ENCODE measurements around the gene BMERB1. TPM values are rescaled to one million over a fixed set of nuclear protein-coding genes. Genes with fewer than 3 reads are reported as not detected.
"Not testable (repeated sequence)": the region's sequence is repeated elsewhere in the genome, so short reads cannot be mapped to it uniquely, and the experiment has no call there.

Gene BMERB1
- total and polyA plus RNA-seq, 3 experiments from 2014 or later: 4.8 to 13.6 (median 13.1) TPM

DNA sequence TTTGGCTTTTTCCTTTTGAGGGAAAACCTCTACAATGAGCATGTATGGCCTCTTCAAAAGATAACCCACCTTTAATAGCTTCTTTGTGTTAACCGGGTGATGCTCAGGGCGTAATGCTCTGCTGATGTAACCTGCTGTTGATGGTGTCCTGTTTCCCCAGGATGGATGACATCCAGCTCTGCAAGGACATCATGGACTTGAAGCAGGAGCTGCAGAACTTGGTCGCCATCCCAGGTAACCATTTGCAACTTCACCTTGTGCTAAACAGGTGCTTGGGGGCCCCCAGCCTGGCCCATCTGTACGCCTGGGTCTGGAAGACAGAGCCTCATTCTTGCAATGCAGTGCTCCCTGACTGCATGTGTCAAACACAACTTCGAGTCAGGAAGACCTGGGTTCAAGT is 133.4 kb downstream of the BMERB1 start:
- no peak for DNase-seq
- no peak overlapping the region for H3K4me3 ChIP-seq (ENCODE audit: low read length)
- no peaks in the 10 kb centered on the region for H3K9me3 Mint-ChIP-seq
- no peak overlapping the region for H3K4me3 Mint-ChIP-seq
- POLR2A ChIA-PET: no interaction called here
- CTCF ChIA-PET: interaction anchor here (1.2 kb wide), 1 partner anchor 17 kb away, joined by 4 read pairs; no protein-coding TSS in a partner anchor
- H3K27me3 Mint-ChIP-seq: peaks cover 2 to 3% of the 10 kb centered on the region in 2 donors
- no peak overlapping the region for H3K27ac Mint-ChIP-seq
- no peaks in the 10 kb centered on the region for H3K27me3 ChIP-seq (ENCODE audit: insufficient read depth, low read length, poor library complexity, severe bottlenecking)
- H3K27ac ChIP-seq (ENCODE audit: low read depth, low read length): no peak overlapping the region
- no peaks in the 10 kb centered on the region for H3K4me1 Mint-ChIP-seq
- no peaks in the 10 kb centered on the region for H3K9me3 ChIP-seq (ENCODE audit: low read length)
- H3K36me3 Mint-ChIP-seq: peaks cover 0 to 7% (median 0%) of the 10 kb centered on the region in 3 donors
- no peaks in the 10 kb centered on the region for H3K4me1 ChIP-seq (ENCODE audit: insufficient read depth, low read length)
- H3K36me3 ChIP-seq (ENCODE audit: insufficient read depth, low read length): no peaks in the 10 kb centered on the region

DNA sequence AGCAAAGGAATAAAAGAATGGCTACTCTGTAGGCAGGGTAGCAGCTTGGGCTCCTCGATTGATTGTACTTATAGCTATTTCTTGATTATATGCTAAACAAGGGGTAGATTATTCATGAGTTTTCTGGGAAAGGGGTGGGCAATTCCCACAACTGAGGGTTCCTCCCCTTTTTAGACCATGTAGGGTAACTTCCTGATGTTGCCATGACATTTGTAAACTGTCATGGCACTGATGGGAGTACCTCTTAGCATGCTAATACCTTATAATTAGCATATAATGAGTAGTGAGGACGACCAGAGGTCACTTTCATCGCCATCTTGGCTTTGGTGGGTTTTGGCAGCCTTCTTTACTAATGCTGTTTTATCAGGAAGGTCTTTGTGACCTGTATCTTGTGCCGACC is 136.3 kb downstream of the BMERB1 start:
- H3K4me1 Mint-ChIP-seq; H3K4me3 ChIP-seq (ENCODE audit: low read length); H3K4me3 Mint-ChIP-seq; CTCF ChIA-PET; H3K9me3 Mint-ChIP-seq; H3K36me3 Mint-ChIP-seq; H3K27me3 Mint-ChIP-seq; H3K27me3 ChIP-seq (ENCODE audit: insufficient read depth, low read length, poor library complexity, severe bottlenecking); H3K4me1 ChIP-seq (ENCODE audit: insufficient read depth, low read length); H3K9me3 ChIP-seq (ENCODE audit: low read length); H3K27ac ChIP-seq (ENCODE audit: low read depth, low read length); H3K36me3 ChIP-seq (ENCODE audit: insufficient read depth, low read length); DNase-seq; POLR2A ChIA-PET: not testable (repeated sequence)
- peak overlapping the region in 2 of 8 donors; percentile 7 to 38 for H3K27ac Mint-ChIP-seq

DNA sequence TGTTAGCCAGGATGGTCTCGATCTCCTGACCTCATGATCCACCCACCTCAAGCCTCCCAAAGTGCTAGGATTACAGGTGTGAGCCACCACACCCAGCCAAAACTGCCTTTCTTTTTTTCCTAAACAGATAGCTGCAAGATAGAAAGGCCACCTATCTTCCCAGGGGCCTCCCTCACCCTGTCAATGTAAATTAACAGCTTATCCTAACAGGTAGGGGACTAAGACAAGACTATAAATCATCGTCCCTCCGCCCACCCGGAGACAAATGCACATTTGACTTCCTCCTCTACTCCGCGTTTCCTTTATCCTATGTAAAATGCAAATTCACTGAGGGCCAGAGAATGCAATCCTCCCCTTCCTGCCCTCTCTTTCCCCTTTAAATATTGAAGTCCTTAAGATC is 137.2 kb downstream of the BMERB1 start:
- no peaks in the 10 kb centered on the region for H3K36me3 Mint-ChIP-seq
- CTCF ChIA-PET: no interaction called here
- H3K27me3 Mint-ChIP-seq: no peaks in the 10 kb centered on the region
- POLR2A ChIA-PET: no interaction called here
- H3K4me1 Mint-ChIP-seq: peaks cover 0 to 2% (median 0%) of the 10 kb centered on the region in 3 donors
- no peaks in the 10 kb centered on the region for H3K9me3 Mint-ChIP-seq
- Histone ChIP-seq H3K36me3 (ENCODE audit: insufficient read depth, low read length) (no peaks in the 10 kb centered on the region), H3K27ac (ENCODE audit: low read depth, low read length) (no peak overlapping the region), H3K9me3 (ENCODE audit: low read length) (no peaks in the 10 kb centered on the region), H3K27me3 (ENCODE audit: insufficient read depth, low read length, poor library complexity, severe bottlenecking) (no peaks in the 10 kb centered on the region), H3K4me3 (ENCODE audit: low read length) (no peak overlapping the region), H3K4me1 (ENCODE audit: insufficient read depth, low read length) (no peaks in the 10 kb centered on the region)
- H3K27ac Mint-ChIP-seq: no peak overlapping the region
- H3K4me3 Mint-ChIP-seq: no peak overlapping the region
- no peak for DNase-seq

DNA sequence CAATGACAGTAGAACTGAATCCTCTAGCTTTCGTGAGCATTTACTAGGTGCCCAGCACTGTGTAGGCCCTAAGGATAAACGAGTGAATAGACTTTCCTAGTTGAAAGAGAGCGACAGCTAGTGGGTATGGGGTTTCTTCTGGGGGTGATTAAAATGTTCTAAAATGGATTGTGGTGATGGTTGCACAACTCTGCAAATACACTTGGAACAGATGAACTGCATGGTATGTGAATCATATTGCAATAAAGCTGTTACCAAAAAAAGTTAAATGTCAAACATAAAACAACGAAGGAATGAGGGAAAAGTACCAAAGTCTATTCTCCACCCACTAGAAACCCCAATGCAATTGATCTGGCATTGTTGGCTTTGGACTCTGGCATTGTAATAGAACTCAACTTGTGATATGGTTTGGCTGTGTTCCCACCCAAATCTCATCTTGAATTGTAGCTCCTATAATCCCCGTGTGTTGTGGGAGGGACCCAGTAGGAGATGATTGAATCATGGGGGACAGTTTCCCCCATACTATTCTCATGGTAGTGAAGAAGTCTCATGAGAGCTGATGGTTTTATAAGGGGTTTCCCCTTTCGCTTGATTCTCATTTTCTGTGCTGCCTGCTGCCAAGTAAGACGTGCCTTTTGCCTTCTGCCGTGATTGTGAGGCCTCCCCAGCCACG is 138.1 kb downstream of the BMERB1 start:
- Mint-ChIP-seq H3K36me3 (no peaks in the 10 kb centered on the region), H3K27ac (no peak overlapping the region)

DNA sequence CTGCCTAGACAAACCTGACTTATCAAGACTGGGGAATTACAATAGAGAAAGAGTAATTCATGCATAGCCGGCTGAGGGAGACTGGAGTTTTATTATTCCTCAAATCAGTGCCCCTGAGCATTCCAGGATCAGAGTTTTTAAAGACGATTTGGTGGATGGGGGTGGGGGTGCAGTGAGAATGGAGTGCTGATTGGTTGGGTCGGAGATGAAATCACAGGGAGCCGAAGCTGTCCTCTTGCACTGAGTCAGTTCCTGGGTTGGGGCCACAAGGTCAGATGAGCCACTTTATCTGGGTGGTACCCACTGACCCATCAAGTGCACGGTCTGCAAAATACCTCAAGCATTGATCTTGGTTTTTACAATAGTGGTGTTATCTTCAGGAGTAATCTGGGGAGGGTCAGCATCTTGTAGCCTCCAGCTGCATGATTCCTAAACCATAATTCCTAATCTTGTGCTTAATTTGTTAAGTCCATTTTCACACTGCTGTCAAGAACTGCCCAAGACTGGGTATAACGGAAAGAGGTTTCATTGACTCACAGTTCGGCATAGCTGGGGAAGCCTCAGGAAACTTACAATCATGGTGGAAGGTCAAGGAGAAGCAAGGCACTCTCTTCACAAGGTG is 139.0 kb downstream of the BMERB1 start:
- Mint-ChIP-seq H3K27me3 (no peaks in the 10 kb centered on the region), H3K4me3 (no peak overlapping the region), H3K27ac (peak overlapping the region in 1 of 8 donors; percentile 63), H3K4me1 (peaks cover 0 to 2% (median 0%) of the 10 kb centered on the region in 3 donors), H3K36me3 (peaks cover 0 to 3% (median 0%) of the 10 kb centered on the region in 3 donors), H3K9me3 (no peaks in the 10 kb centered on the region)
- ChIA-PET CTCF (no interaction called here), POLR2A (no interaction called here)
- H3K4me1 ChIP-seq (ENCODE audit: insufficient read depth, low read length): no peaks in the 10 kb centered on the region
- H3K27ac ChIP-seq (ENCODE audit: low read depth, low read length): no peak overlapping the region
- H3K4me3 ChIP-seq (ENCODE audit: low read length): no peak overlapping the region
- DNase-seq: no peak
- no peaks in the 10 kb centered on the region for H3K27me3 ChIP-seq (ENCODE audit: insufficient read depth, low read length, poor library complexity, severe bottlenecking)
- no peaks in the 10 kb centered on the region for H3K36me3 ChIP-seq (ENCODE audit: insufficient read depth, low read length)
- H3K9me3 ChIP-seq (ENCODE audit: low read length): no peaks in the 10 kb centered on the region

More for the DNA sequence above, 138.1 kb downstream of the BMERB1 start:
- Histone ChIP-seq H3K4me1 (ENCODE audit: insufficient read depth, low read length) (no peaks in the 10 kb centered on the region), H3K27me3 (ENCODE audit: insufficient read depth, low read length, poor library complexity, severe bottlenecking) (no peaks in the 10 kb centered on the region), H3K4me3 (ENCODE audit: low read length) (no peak overlapping the region), H3K9me3 (ENCODE audit: low read length) (no peaks in the 10 kb centered on the region), H3K36me3 (ENCODE audit: insufficient read depth, low read length) (no peaks in the 10 kb centered on the region), H3K27ac (ENCODE audit: low read depth, low read length) (no peak overlapping the region)
- POLR2A ChIA-PET: no interaction called here
- no peak overlapping the region for H3K4me3 Mint-ChIP-seq
- DNase-seq: no peak
- CTCF ChIA-PET: no interaction called here
- H3K4me1 Mint-ChIP-seq: peaks cover 0 to 2% (median 0%) of the 10 kb centered on the region in 3 donors
- H3K9me3 Mint-ChIP-seq: no peaks in the 10 kb centered on the region
- H3K27me3 Mint-ChIP-seq: no peaks in the 10 kb centered on the region

DNA sequence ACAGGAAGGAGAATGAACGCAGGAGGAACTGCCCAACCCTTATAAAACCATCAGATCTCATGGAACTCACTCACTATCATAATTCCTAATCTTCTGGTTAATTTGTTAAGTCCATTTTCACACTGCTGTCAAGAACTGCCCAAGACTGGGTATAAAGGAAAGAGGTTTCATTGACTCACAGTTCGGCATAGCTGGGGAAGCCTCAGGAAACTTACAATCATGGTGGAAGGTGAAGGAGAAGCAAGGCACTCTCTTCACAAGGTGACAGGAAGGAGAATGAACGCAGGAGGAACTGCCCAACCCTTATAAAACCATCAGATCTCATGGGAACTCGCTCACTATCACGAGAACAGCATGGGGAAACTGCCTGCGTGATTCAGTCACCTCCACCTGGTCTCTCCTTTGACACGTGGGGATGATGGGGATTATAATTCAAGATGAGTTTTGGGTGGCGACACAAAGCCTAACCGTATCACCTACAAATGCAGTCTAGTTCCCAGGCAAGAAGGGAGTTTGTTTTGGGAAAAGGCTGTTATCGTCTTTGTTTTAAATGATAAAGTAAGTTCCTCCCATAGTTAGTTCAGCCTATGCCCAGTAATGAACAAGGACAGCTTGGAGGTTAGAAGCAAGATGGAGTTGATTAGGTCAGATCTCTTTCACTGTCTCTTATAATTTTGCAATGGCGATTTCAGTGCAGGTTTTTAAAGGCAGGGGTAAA is 139.7 kb downstream of the BMERB1 start:
- H3K27me3 Mint-ChIP-seq; H3K27me3 ChIP-seq (ENCODE audit: insufficient read depth, low read length, poor library complexity, severe bottlenecking); H3K4me3 Mint-ChIP-seq; H3K4me1 Mint-ChIP-seq; H3K4me3 ChIP-seq (ENCODE audit: low read length); H3K27ac Mint-ChIP-seq; H3K9me3 Mint-ChIP-seq; DNase-seq; H3K4me1 ChIP-seq (ENCODE audit: insufficient read depth, low read length); H3K9me3 ChIP-seq (ENCODE audit: low read length); H3K36me3 ChIP-seq (ENCODE audit: insufficient read depth, low read length); H3K36me3 Mint-ChIP-seq; CTCF ChIA-PET: not testable (repeated sequence)
- peak overlapping the region; percentile 12 for H3K27ac ChIP-seq (ENCODE audit: low read depth, low read length)
- POLR2A ChIA-PET: interaction anchor here (0.7 kb wide), 1 partner anchor 14 kb away, joined by 3 read pairs; no protein-coding TSS in a partner anchor

DNA sequence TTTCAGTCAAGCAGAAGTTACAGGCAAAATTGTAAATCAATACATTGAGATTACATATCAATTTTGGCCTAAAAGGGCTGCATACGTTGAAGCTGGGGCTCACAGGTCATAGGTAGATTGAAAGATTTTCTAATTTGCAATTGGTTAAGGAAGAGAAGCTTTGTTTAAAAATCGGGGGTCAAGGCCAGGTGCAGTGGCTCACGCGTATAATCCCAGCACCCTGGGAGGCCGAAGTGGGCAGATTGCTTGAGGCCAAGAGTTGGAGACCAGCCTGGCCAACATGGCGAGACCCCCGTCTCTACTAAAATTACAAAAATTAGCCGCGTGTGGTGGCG is 140.2 kb downstream of the BMERB1 start:
- H3K27ac ChIP-seq (ENCODE audit: low read depth, low read length): no peak overlapping the region
- no peak for DNase-seq
- Mint-ChIP-seq H3K9me3 (no peaks in the 10 kb centered on the region), H3K27ac (no peak overlapping the region), H3K36me3 (peaks cover 0 to 3% (median 0%) of the 10 kb centered on the region in 3 donors), H3K4me3 (no peak overlapping the region), H3K4me1 (peaks cover 0 to 2% (median 0%) of the 10 kb centered on the region in 3 donors), H3K27me3 (no peaks in the 10 kb centered on the region)
- H3K9me3 ChIP-seq (ENCODE audit: low read length): no peaks in the 10 kb centered on the region
- H3K27me3 ChIP-seq (ENCODE audit: insufficient read depth, low read length, poor library complexity, severe bottlenecking): no peaks in the 10 kb centered on the region
- ChIA-PET POLR2A (interaction anchor here (0.7 kb wide), 1 partner anchor 13 kb away, joined by 3 read pairs; no protein-coding TSS in a partner anchor), CTCF (no interaction called here)
- H3K4me3 ChIP-seq (ENCODE audit: low read length): no peak overlapping the region
- no peaks in the 10 kb centered on the region for H3K4me1 ChIP-seq (ENCODE audit: insufficient read depth, low read length)
- no peaks in the 10 kb centered on the region for H3K36me3 ChIP-seq (ENCODE audit: insufficient read depth, low read length)

DNA sequence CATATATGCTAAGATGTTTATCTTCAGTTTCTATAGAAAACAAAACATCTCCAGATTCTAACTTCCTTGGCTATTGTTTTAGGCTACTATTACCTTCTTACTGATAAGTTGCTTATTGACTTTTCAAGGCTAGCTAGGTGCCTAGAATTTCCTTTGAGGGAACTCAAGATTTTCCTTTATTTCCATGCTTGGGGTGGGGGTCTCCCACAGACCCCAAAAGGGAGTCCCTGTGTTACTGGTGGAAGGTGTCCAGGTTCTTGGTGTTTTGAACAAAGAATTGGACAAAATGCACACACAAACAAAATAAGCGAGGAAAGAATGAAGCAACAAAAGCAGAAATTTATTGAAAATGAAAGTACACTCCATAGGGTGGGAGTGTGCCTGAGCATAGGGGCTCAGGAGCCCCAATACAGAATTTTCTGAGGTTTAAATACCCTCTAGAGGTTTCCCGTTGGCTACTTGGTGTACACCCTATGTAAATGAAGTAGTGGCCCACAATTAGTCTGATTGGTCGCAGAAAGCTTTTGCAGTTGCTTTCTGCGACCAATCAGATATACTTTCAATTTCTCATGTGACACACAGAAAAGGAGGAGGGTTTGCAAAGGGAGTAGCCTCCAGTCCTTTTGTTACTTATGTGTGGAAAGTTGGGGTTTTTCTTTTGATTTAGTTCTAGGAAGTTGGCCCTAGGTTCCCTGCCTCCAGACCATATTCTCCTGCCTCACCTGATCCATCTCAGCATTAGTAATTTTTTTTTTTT is 141.1 kb downstream of the BMERB1 start:
- H3K4me1 Mint-ChIP-seq: peaks cover 0 to 2% (median 0%) of the 10 kb centered on the region in 3 donors

More for the DNA sequence above, 141.1 kb downstream of the BMERB1 start:
- Histone ChIP-seq H3K36me3 (ENCODE audit: insufficient read depth, low read length) (no peaks in the 10 kb centered on the region), H3K27me3 (ENCODE audit: insufficient read depth, low read length, poor library complexity, severe bottlenecking) (no peaks in the 10 kb centered on the region), H3K4me3 (ENCODE audit: low read length) (no peak overlapping the region), H3K4me1 (ENCODE audit: insufficient read depth, low read length) (no peaks in the 10 kb centered on the region), H3K27ac (ENCODE audit: low read depth, low read length) (peak overlapping the region; percentile 86), H3K9me3 (ENCODE audit: low read length) (no peaks in the 10 kb centered on the region)
- ChIA-PET CTCF (no interaction called here), POLR2A (no interaction called here)
- no peaks in the 10 kb centered on the region for H3K27me3 Mint-ChIP-seq
- H3K9me3 Mint-ChIP-seq: no peaks in the 10 kb centered on the region
- peaks cover 0 to 3% (median 0%) of the 10 kb centered on the region in 3 donors for H3K36me3 Mint-ChIP-seq
- DNase-seq: no peak
- peak overlapping the region in 1 of 8 donors; percentile 23 for H3K27ac Mint-ChIP-seq
- H3K4me3 Mint-ChIP-seq: no peak overlapping the region
